AG09309 (cell line): ENCODE results near the gene TBX5.

Source experiments
- DNase-seq: peaks from one replicate; pipeline ENCODE4 v3.0.0-alpha.2; 2010; ENCODE audit warnings: low read depth
- H3K4me3 ChIP-seq: 2 replicates; pipeline ENCODE4 v1.5.1; 2011; ENCODE audit warnings: mild to moderate bottlenecking, low read depth, low read length, moderate library complexity; ENCODE audit not compliant: control insufficient read depth
- TF ChIP-seq, protein P1 (sequence below): IDR thresholded peaks from 2 replicates; pipeline ENCODE4 v1.5.1; 2011; ENCODE audit warnings: mild to moderate bottlenecking, low read depth, low read length, inconsistent platforms; ENCODE audit not compliant: insufficient read depth, control insufficient read depth; ENCODE audit errors: missing control alignments

Gene TBX5

DNA sequence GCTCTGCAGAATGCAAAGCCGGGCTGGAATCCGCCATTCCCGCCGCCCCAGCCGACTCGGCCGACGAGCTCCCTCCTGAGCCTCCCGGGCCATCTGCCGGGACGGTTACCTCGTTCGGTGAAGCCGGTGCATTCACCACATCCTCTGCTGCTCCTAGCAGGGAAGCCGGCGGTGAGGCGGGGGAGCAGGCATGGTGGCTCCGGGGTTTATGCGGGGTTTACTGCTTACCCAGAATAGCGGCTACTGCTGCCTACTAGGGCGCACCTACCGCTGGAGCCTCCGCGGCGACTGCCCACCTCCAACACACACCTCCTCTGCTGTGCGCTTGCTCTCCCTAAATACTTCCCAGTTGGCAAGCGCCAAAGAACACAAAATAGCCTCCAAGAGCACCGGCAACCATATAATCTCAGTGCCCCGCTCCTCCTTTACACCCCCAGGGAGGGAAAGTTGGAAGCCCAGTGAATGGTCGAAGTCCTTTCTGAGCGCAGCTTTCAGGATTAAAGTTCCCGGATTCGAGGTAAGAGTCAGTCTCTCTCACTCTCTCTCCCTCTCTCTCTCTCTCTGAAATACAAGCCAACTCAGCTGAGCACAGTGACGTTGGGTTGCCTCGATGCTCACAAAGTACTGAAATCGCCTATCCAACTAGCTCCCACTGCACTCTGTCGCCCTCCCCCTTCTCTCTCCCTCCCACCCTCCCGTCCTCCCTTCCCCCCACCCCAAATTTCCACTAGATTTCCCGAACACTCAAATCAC lies at the start of gene TBX5:
Gene TBX5 (minus strand): TSS at position 626 of the 753 bp plus-strand sequence. CDS start 2,246 bp downstream, outside the sequence.
- TF ChIP-seq, protein P1, sequence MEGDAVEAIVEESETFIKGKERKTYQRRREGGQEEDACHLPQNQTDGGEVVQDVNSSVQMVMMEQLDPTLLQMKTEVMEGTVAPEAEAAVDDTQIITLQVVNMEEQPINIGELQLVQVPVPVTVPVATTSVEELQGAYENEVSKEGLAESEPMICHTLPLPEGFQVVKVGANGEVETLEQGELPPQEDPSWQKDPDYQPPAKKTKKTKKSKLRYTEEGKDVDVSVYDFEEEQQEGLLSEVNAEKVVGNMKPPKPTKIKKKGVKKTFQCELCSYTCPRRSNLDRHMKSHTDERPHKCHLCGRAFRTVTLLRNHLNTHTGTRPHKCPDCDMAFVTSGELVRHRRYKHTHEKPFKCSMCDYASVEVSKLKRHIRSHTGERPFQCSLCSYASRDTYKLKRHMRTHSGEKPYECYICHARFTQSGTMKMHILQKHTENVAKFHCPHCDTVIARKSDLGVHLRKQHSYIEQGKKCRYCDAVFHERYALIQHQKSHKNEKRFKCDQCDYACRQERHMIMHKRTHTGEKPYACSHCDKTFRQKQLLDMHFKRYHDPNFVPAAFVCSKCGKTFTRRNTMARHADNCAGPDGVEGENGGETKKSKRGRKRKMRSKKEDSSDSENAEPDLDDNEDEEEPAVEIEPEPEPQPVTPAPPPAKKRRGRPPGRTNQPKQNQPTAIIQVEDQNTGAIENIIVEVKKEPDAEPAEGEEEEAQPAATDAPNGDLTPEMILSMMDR, result no peak
- H3K4me3 ChIP-seq, result peak within 1 kb of the TSS; percentile 78
- DNase-seq, result no peak

DNA sequence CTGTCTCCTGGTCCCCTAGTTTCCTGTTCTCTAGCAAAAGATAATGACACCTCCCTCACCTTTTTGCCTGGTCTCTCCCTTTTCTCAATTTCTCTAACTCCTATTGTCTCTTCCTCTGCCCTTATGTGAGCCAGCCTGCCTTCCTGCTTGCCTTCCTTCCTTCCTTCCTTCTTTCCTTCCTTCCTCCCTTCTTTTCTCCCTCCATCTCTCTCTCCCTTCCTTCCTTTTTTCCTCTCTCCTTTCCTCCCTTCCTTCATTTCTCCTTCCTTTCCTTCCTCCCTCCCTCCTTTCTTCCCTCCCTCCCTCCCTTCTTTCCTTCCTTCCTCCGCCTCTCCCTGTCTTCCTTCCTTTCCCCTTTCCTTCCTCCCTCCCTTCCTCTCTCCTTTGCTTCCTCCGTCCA lies 45.7 kb upstream of the TBX5 start:
- H3K4me3 ChIP-seq, result no peak overlapping the region
- TF ChIP-seq, protein P1, result no peak
- DNase-seq, result no peak

DNA sequence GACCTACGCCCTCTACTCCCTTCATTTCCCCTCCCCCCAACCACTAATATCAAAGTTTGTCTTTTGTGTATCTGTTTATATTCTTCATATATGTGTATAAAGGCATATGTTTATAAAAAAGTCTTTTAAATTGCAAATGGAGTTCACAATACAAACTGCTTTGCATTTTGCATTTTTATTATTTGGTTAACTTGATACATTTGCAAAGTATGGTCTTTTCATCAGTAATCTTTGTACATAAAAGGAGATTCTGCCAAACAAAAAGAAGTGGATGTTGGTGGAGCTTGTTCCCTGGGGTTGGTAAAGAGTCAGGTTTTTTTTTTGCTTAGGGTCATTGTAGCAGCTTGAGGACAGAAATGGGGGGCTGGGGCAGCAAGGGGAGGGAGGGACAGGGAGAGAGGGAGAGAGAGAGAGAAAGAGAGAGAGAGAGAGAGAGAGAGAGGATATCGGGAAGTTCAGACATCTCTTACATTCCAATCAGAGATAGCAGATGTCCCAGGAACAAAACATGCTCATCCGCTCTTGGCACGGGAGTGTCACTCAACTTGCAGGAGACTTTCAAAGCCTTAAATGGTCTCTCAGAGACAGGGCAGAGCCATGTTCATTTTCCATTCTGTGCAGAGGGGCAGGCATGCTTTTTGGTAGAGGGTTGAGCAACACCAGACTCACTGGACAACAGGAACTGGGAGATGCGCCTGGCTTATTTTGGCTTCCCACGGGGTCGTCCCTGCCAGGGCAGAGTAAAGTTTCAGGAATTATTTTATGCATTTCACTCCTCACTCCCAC lies 44.8 kb upstream of the TBX5 start:
- TF ChIP-seq, protein P1, result no peak
- H3K4me3 ChIP-seq, result no peak overlapping the region
- DNase-seq, result no peak

DNA sequence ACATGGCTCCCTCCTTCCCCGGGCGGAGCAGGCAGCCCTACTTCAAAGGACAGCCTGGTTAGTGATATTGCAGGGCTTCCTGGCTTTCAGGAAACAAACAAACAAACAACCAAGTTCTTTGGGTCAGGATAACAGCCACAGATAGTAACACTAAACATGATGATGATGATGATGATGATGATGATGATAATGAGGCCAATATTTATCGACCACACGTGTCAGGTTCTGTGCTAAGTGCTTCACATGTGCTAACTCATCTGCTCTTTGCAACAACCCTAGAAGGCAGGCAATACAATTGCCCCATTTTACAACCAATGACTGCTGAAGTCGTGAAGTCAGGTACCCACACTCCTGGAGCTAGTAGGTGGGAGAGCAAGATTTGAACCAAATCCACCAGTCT lies 44.1 kb upstream of the TBX5 start:
- TF ChIP-seq, protein P1, result no peak
- H3K4me3 ChIP-seq, result no peak overlapping the region
- DNase-seq, result no peak

DNA sequence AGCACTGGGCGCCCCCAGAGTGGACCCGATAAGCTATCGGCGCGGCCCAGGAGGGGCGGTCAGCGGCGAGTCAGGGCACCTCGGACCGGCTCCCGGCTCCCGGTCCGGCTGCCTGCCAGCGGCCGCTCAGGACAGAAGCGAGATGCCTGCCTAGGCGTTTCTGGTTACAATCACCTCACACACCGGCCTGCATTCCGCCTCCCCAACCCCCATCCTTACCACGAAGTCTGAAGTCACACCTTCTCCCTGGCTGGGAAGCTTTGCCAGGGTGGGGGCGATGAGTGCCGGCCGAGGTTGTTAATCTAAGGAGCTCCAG lies 42.6 kb upstream of the TBX5 start:
- H3K4me3 ChIP-seq, result no peak overlapping the region
- no peak for DNase-seq
- TF ChIP-seq, protein P1, result no peak

DNA sequence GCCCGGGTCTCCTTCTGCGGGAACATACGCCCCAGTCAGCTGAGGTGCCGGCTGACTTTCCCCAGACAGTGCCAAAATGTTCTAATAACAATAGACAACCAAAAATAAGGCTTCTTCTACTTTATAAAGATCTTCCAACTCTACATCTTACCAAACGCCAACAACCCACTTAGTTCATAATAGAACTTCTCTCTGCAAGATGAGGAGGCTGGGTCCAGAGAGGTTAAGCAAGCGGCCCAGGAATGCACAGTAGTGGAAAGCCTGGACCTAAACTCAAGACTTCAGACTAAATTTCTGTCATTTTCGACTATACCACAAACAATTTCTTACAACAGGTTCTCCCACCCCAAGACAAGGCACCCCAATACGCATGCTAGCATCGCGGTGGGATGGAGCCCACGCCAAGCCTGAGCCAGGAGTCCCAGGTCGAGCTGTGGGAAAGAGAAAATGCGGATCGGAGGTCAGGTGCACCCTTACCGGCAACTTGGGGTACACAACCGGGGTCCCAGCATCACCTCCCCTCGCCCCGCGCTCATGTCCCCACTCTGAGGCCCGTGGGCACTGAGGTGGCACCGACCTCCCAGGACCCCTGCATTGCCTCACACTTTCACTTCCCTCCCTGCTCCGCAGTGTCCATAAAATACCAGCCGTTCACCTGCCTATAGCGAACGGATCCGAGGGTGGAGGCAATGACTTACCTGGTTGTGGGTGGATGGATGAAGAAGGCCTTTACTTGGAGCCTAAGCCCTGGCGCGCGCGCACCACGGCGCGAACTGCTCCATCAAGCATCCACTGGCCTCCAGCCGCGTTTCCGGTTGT lies 42.1 kb upstream of the TBX5 start:
- H3K4me3 ChIP-seq, result no peak overlapping the region
- DNase-seq, result no peak
- TF ChIP-seq, protein P1, result no peak
